Measurements from ENCODE around the gene PSMD8. TPM values are rescaled to one million over a fixed set of nuclear protein-coding genes. Genes with fewer than 3 reads are reported as not detected.
"Not testable (repeated sequence)": the region's sequence is repeated elsewhere in the genome, so short reads cannot be mapped to it uniquely, and the experiment has no call there.

Gene PSMD8
- total RNA-seq, 1 experiment from 2014 or later, result 399 TPM

- not testable (repeated sequence) for DNase-seq (ENCODE audit: low read depth)
Measured at GRCh38 chr19:38410407-38410806, 36.0 kb downstream of the PSMD8 start.

- DNase-seq (ENCODE audit: low read depth), result no peak
Measured at GRCh38 chr19:38411041-38411712, 36.8 kb downstream of the PSMD8 start.

GRCh38 chr19:38411898-38412297 lies 37.5 kb downstream of the PSMD8 start:
- not testable (repeated sequence) for DNase-seq (ENCODE audit: low read depth)

- DNase-seq (ENCODE audit: low read depth), result no peak
Measured at GRCh38 chr19:38412491-38412890, 38.1 kb downstream of the PSMD8 start.

- DNase-seq (ENCODE audit: low read depth), result no peak
Measured at GRCh38 chr19:38412961-38413360, 38.6 kb downstream of the PSMD8 start.

GRCh38 chr19:38413416-38413815 lies 39.0 kb downstream of the PSMD8 start:
- no peak for DNase-seq (ENCODE audit: low read depth)

GRCh38 chr19:38417146-38417543 lies 42.8 kb downstream of the PSMD8 start:
- DNase-seq (ENCODE audit: low read depth), result no peak

GRCh38 chr19:38417544-38418506 lies 43.5 kb downstream of the PSMD8 start:
- no peak for DNase-seq (ENCODE audit: low read depth)

GRCh38 chr19:38420935-38421334 lies 46.6 kb downstream of the PSMD8 start:
- no peak for DNase-seq (ENCODE audit: low read depth)

- DNase-seq (ENCODE audit: low read depth), result no peak
Measured at GRCh38 chr19:38421856-38422255, 47.5 kb downstream of the PSMD8 start.

GRCh38 chr19:38422438-38422837 lies 48.1 kb downstream of the PSMD8 start:
- no peak for DNase-seq (ENCODE audit: low read depth)

- DNase-seq (ENCODE audit: low read depth), result no peak
Measured at GRCh38 chr19:38424272-38424671, 49.9 kb downstream of the PSMD8 start.

- no peak for DNase-seq (ENCODE audit: low read depth)
Measured at GRCh38 chr19:38425222-38425809, 50.9 kb downstream of the PSMD8 start.

GRCh38 chr19:38425810-38426466 lies 51.6 kb downstream of the PSMD8 start, which contains the start of gene RASGRP4:
Gene RASGRP4, minus strand, starts transcription at chr19:38426219. Its CDS starts 128 bp downstream, at chr19:38426091.
- no peak for DNase-seq (ENCODE audit: low read depth)

- DNase-seq (ENCODE audit: low read depth), result not testable (repeated sequence)
Measured at GRCh38 chr19:38427035-38427677, 52.8 kb downstream of the PSMD8 start.

GRCh38 chr19:38429055-38429810 lies 54.9 kb downstream of the PSMD8 start:
- no peak for DNase-seq (ENCODE audit: low read depth)

- no peak for DNase-seq (ENCODE audit: low read depth)
Measured at GRCh38 chr19:38429811-38430156, 55.4 kb downstream of the PSMD8 start.

- no peak for DNase-seq (ENCODE audit: low read depth)
Measured at GRCh38 chr19:38430931-38431330, 56.6 kb downstream of the PSMD8 start.

- peak; percentile 26 for DNase-seq (ENCODE audit: low read depth)
Measured at GRCh38 chr19:38433268-38433733, 58.9 kb downstream of the PSMD8 start, which contains the start of gene RYR1. Gene RYR1, plus strand, starts transcription at chr19:38433691. Its CDS starts 139 bp downstream, at chr19:38433830.

Data from LHCN-M2 (cell line).